GM12874 (cell line): ENCODE data around the gene LCE1E.

ENCODE experiments used
- CTCF ChIP-seq: IDR thresholded peaks from 2 replicates; pipeline ENCODE4 v1.5.1; 2011; ENCODE audit warnings: low read depth, mild to moderate bottlenecking, control low read depth, low read length, moderate library complexity; ENCODE audit not compliant: insufficient read depth

LCE1E gene

GRCh38 chr1:152783095-152783494 is 3.0 kb upstream of the LCE1E start:
- no peak for TF ChIP-seq CTCF

GRCh38 chr1:152795686-152796085 is 9.6 kb downstream of the LCE1E start:
- TF ChIP-seq CTCF = no peak

- no peak for TF ChIP-seq CTCF
Measured at GRCh38 chr1:152796421-152796820, 10.4 kb downstream of the LCE1E start, which contains the start of gene LCE1D. TSS of gene LCE1D (plus strand) at chr1:152796721. CDS start at chr1:152797795, 1,074 bp downstream.

GRCh38 chr1:152801333-152801732 is 15.3 kb downstream of the LCE1E start:
- no peak for TF ChIP-seq CTCF

- TF ChIP-seq CTCF = no peak
Measured at GRCh38 chr1:152806576-152806975, 20.5 kb downstream of the LCE1E start, which contains the start of gene LCE1C. TSS of gene LCE1C (minus strand) at chr1:152806651. CDS start at chr1:152805478, 1,173 bp downstream.

GRCh38 chr1:152811050-152811449 is 25.0 kb downstream of the LCE1E start:
- TF ChIP-seq CTCF = no peak

GRCh38 chr1:152811671-152812070 is 25.6 kb downstream of the LCE1E start, which contains the start of gene LCE1B:
TSS of gene LCE1B (plus strand) at chr1:152811971. CDS start at chr1:152812447, 476 bp downstream.
- no peak for TF ChIP-seq CTCF
